GM19468 (cell line): ENCODE data around the gene TUBGCP3.

ENCODE experiments used
- ATAC-seq: cut with Tn5 transposase; IDR thresholded peaks from one replicate; pipeline ENCODE4 v1.9.1; 2021; ENCODE audit warnings: mild to moderate bottlenecking, moderate library complexity, moderate number of reproducible peaks; ENCODE audit not compliant: unreplicated experiment; ENCODE audit errors: extremely low read depth

Gene TUBGCP3

GRCh38 chr13:112545856-112546255, 42.1 kb downstream of the TUBGCP3 start:
- ATAC-seq = no peak

- no peak for ATAC-seq
Observed at GRCh38 chr13:112532837-112533745, 54.9 kb downstream of the TUBGCP3 start.

- no peak for ATAC-seq
Observed at GRCh38 chr13:112531263-112531794, 56.6 kb downstream of the TUBGCP3 start.

- ATAC-seq = no peak
Observed at GRCh38 chr13:112530861-112531260, 57.1 kb downstream of the TUBGCP3 start.

- ATAC-seq = no peak
Observed at GRCh38 chr13:112529216-112529615, 58.7 kb downstream of the TUBGCP3 start.

- no peak for ATAC-seq
Observed at GRCh38 chr13:112526146-112526853, 61.7 kb downstream of the TUBGCP3 start.

- ATAC-seq = no peak
Observed at GRCh38 chr13:112525356-112525945, 62.5 kb downstream of the TUBGCP3 start.

- ATAC-seq = no peak
Observed at GRCh38 chr13:112522578-112522977, 65.4 kb downstream of the TUBGCP3 start.

- ATAC-seq = no peak
Observed at GRCh38 chr13:112521073-112521685, 66.8 kb downstream of the TUBGCP3 start.

GRCh38 chr13:112519517-112520060, 68.4 kb downstream of the TUBGCP3 start:
- no peak for ATAC-seq

GRCh38 chr13:112516218-112516617, 71.7 kb downstream of the TUBGCP3 start:
- ATAC-seq = no peak

GRCh38 chr13:112513761-112514160, 74.2 kb downstream of the TUBGCP3 start:
- no peak for ATAC-seq

GRCh38 chr13:112510987-112511685, 76.8 kb downstream of the TUBGCP3 start:
- ATAC-seq = no peak

- ATAC-seq = no peak
Observed at GRCh38 chr13:112510002-112510780, 77.8 kb downstream of the TUBGCP3 start.

GRCh38 chr13:112509190-112509589, 78.8 kb downstream of the TUBGCP3 start:
- no peak for ATAC-seq

- no peak for ATAC-seq
Observed at GRCh38 chr13:112506046-112506445, 81.9 kb downstream of the TUBGCP3 start.

- ATAC-seq = no peak
Observed at GRCh38 chr13:112496166-112496565, 91.8 kb downstream of the TUBGCP3 start.

GRCh38 chr13:112495465-112495864, 92.5 kb downstream of the TUBGCP3 start:
- ATAC-seq = no peak

GRCh38 chr13:112489199-112489598, 98.8 kb downstream of the TUBGCP3 start:
- ATAC-seq = no peak
